Activated CD4-positive, CD25-positive, alpha-beta regulatory T cell treated with anti-CD3 and anti-CD28 coated beads, Interleukin-2, amount 50 U/mL, for 24 hours (primary cell): ENCODE results near the gene COA4.
"Not testable (repeated sequence)": the region's sequence is repeated elsewhere in the genome, so short reads cannot be mapped to it uniquely, and the experiment has no call there.

ENCODE experiments used
- ATAC-seq, 2 donors: fragments of 150-1000 bp; cut with Tn5 transposase; one replicate each; pipeline ENCODE4 v1.10.0; 2021; ENCODE audit warnings: mild to moderate bottlenecking in 1 of 2, moderate library complexity in 1 of 2

COA4 gene

GRCh38 chr11:73876424-73877310, at the start of gene COA4, which contains the start of gene PAAF1:
Gene COA4, minus strand, starts transcription at chr11:73876846. Its CDS starts 3,468 bp downstream, at chr11:73873378.
Gene PAAF1, plus strand, starts transcription at chr11:73876999. Its CDS starts 23 bp downstream, at chr11:73877022.
- peak; percentile 98 for ATAC-seq

GRCh38 chr11:73921180-73921579, 44.5 kb upstream of the COA4 start:
- no peak for ATAC-seq

GRCh38 chr11:73916435-73916834, 39.8 kb upstream of the COA4 start:
- peak in 1 of 2 donors; percentile 41 for ATAC-seq

- ATAC-seq, result no peak
Measured at GRCh38 chr11:73914284-73914683, 37.6 kb upstream of the COA4 start.

GRCh38 chr11:73913472-73913871, 36.8 kb upstream of the COA4 start:
- ATAC-seq, result no peak

GRCh38 chr11:73912026-73912425, 35.4 kb upstream of the COA4 start:
- ATAC-seq, result no peak

GRCh38 chr11:73907191-73907590, 30.5 kb upstream of the COA4 start:
- ATAC-seq, result peak; percentile 63 to 69

GRCh38 chr11:73902303-73902702, 25.7 kb upstream of the COA4 start:
- ATAC-seq, result no peak

- ATAC-seq, result no peak
Measured at GRCh38 chr11:73894725-73895335, 18.2 kb upstream of the COA4 start.

- no peak for ATAC-seq
Measured at GRCh38 chr11:73893041-73893440, 16.4 kb upstream of the COA4 start.

- ATAC-seq, result no peak
Measured at GRCh38 chr11:73889536-73889935, 12.9 kb upstream of the COA4 start.

- peak; percentile 53 to 64 for ATAC-seq
Measured at GRCh38 chr11:73889019-73889418, 12.4 kb upstream of the COA4 start.

GRCh38 chr11:73888244-73888643, 11.6 kb upstream of the COA4 start:
- ATAC-seq, result no peak

- no peak for ATAC-seq
Measured at GRCh38 chr11:73883856-73884255, 7.2 kb upstream of the COA4 start.

- not testable (repeated sequence) for ATAC-seq
Measured at GRCh38 chr11:73880449-73880848, 3.8 kb upstream of the COA4 start.

GRCh38 chr11:73878771-73879170, 2.1 kb upstream of the COA4 start:
- no peak for ATAC-seq

- no peak for ATAC-seq
Measured at GRCh38 chr11:73875840-73876239, 806 bp downstream of the COA4 start.

- no peak for ATAC-seq
Measured at GRCh38 chr11:73875380-73875779, 1.3 kb downstream of the COA4 start.

- ATAC-seq, result no peak
Measured at GRCh38 chr11:73872749-73873357, 3.8 kb downstream of the COA4 start.

GRCh38 chr11:73870261-73870660, 6.4 kb downstream of the COA4 start:
- no peak for ATAC-seq

- ATAC-seq, result no peak
Measured at GRCh38 chr11:73869332-73869949, 7.2 kb downstream of the COA4 start.

- no peak for ATAC-seq
Measured at GRCh38 chr11:73866586-73866996, 10.1 kb downstream of the COA4 start.

- no peak for ATAC-seq
Measured at GRCh38 chr11:73866095-73866579, 10.5 kb downstream of the COA4 start.
